HG03442 (cell line): ENCODE data around the gene CNKSR2.

Experiments used
- ATAC-seq: cut with Tn5 transposase; IDR thresholded peaks from one replicate; pipeline ENCODE4 v1.9.1; 2021; ENCODE audit warnings: mild to moderate bottlenecking, moderate library complexity; ENCODE audit not compliant: unreplicated experiment

CNKSR2 gene

GRCh38 chrX:21590012-21590776 is 216.0 kb downstream of the CNKSR2 start:
- ATAC-seq, result no peak

GRCh38 chrX:21606002-21606401 is 231.8 kb downstream of the CNKSR2 start:
- no peak for ATAC-seq

- ATAC-seq, result no peak
Observed at GRCh38 chrX:21610168-21610567, 235.9 kb downstream of the CNKSR2 start.

- no peak for ATAC-seq
Observed at GRCh38 chrX:21612154-21612553, 237.9 kb downstream of the CNKSR2 start.

GRCh38 chrX:21616386-21616785 is 242.2 kb downstream of the CNKSR2 start:
- no peak for ATAC-seq

DNA sequence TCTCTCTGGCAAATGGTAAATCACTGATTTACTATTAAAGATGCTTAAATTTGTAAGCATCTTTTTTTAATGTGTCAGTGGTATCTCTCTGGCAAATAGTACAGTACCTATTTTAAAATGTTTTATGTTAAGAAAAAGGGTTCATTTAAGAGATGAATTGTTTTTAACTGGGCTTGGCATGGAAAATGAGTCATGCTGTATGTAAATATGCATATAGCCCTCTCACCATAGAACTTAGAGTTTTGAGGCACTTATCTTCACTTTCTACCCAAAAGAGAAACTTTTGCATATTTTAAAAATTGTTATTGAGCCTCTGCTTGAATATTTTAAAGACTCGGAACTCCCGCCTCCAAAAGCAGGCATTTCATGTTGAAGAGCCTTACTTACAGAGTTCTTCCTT is 246.0 kb downstream of the CNKSR2 start:
- no peak for ATAC-seq

GRCh38 chrX:21623778-21624501 is 249.7 kb downstream of the CNKSR2 start:
- no peak for ATAC-seq

- no peak for ATAC-seq
Observed at GRCh38 chrX:21632027-21632426, 257.8 kb downstream of the CNKSR2 start.

DNA sequence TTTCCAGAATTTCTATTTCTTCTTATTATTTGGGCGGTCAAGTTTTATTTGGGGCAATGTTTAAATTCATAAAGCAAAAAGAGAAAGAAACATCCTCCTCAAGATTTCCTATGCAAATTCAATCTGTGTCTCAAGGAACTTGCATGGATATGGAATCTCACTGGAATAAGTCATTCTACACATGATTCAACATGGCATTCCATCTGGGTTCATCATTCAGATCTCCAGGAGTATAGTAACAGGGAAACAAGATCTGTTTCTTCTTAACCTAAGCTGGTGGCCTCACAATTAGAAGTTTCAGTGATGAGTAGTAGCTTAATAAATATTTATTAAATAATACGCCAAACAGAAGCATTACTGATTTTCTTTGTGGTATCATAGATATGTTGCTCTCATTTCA is 264.1 kb downstream of the CNKSR2 start:
- ATAC-seq, result no peak

DNA sequence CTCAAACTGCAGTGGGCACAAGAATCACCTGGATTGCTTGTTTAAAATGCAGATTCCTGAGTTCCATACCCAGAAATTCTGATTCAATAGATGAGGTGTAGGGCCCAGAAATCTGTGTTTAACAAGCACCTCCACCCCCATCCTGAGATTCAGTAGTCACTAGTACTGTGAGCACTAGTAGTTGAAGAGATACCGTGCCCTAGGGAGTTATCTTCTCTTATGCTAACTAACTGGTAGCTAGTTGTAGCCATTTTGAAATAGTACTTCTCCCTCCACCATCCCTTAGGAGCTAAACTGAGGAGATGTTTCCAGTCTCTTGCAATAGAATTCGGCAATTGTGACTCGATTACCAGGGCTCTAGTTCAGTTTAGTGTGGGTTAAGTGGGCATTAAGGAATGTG is 265.6 kb downstream of the CNKSR2 start:
- no peak for ATAC-seq

DNA sequence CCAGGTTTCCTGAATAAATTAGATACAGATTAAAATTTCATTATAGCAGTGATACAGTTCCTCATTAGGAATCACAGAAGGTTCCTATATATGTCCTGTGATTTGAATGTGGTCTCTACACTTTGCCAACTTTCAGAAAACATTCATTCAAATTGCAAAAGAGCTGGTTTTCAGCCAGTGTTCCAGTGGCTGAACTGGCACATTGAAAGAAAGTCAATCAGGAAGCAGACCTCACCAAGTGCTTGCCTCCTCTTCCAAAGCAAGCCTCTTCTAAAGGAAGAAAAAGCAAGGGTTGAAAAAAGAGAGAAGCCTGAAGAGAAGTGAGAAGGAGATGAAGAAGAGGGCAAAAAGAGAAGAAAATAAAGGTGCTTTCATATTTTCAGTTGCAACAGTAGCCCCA is 271.2 kb downstream of the CNKSR2 start:
- no peak for ATAC-seq

GRCh38 chrX:21645886-21646285 is 271.7 kb downstream of the CNKSR2 start:
- ATAC-seq, result no peak

- no peak for ATAC-seq
Observed at GRCh38 chrX:21655901-21656586, 281.8 kb downstream of the CNKSR2 start.

- no peak for ATAC-seq
Observed at GRCh38 chrX:21656587-21657317, 282.5 kb downstream of the CNKSR2 start.

- no peak for ATAC-seq
Observed at GRCh38 chrX:21657318-21658151, 283.3 kb downstream of the CNKSR2 start.

GRCh38 chrX:21658152-21658737 is 284.0 kb downstream of the CNKSR2 start, which contains the start of gene KLHL34:
Gene KLHL34, minus strand, starts transcription at chrX:21658330. Its CDS starts 542 bp downstream, at chrX:21657788.
- ATAC-seq, result no peak

DNA sequence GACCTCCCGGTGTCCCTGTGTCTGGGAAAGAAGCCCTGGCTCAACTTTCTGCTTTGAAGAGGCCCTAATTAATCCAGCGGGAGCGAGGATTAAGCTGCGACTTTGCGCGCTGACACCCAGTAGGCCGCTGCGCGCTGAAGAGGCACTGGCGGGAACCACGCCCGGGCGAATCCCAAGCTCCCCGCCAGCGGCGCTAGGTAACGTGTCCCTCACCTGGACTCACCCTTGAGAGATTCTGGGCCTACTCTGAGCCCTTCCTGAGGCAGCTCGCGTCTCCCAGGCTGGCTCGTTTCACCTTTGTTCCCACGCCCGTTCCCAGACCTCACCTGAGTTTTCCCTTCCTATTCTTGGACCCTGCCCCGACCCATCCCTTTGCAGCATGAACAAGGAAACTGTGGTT is 284.5 kb downstream of the CNKSR2 start:
- ATAC-seq, result no peak

- no peak for ATAC-seq
Observed at GRCh38 chrX:21659320-21659719, 285.1 kb downstream of the CNKSR2 start.

DNA sequence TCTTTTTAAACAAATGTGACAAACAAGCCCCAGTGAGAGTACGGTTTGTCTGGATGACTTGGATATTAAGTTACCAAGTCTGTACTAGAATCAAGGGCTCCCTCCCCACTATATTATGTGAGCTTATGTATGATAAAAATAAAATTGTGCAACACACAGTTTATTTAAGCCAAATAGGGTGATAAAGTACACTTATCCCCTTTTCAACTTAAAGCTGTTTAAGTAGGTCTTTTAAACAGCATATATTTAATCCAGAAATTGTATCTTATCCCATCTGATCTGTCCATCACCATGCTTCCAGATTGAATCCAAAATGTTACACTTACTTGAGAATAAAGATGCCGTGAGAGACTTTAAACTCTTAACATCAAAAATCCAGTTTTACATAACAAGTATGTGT is 285.9 kb downstream of the CNKSR2 start:
- no peak for ATAC-seq

- ATAC-seq, result no peak
Observed at GRCh38 chrX:21661316-21661715, 287.1 kb downstream of the CNKSR2 start.
